Lung (tissue), 12 donors: ENCODE data around the gene LTBP3. TPM values are rescaled to one million over a fixed set of nuclear protein-coding genes. Genes with fewer than 3 reads are reported as not detected.

Experiments used
- ATAC-seq: fragments of 200-7000 bp; cut with Tn5 transposase; one replicate; pipeline ENCODE4 v1.9.1; 2020; ENCODE audit warnings: moderate number of reproducible peaks; ENCODE audit not compliant: insufficient read depth, low FRiP score
- DNase-seq, 3 donors: peaks; one replicate each; pipeline ENCODE4 v3.0.0-alpha.2; 2013 to 2017
- H3K27ac ChIP-seq, 2 donors: one replicate each; pipeline ENCODE4 v1.5.1; 2013; ENCODE audit warnings: mild to moderate bottlenecking in 2 of 2, moderate library complexity in 2 of 2, control low read depth in 1 of 2, inconsistent platforms in 1 of 2, low read depth in 1 of 2, low read length in 1 of 2
- H3K27me3 ChIP-seq, 3 donors: one replicate each; pipeline ENCODE4 v1.5.1; 2013; ENCODE audit warnings: low read length in 2 of 3; ENCODE audit not compliant: control insufficient read depth in 3 of 3, insufficient read depth in 3 of 3
- H3K36me3 ChIP-seq, 4 donors: one replicate each; pipeline ENCODE4 v1.5.1; 2013; ENCODE audit warnings: low read length in 4 of 4, mild to moderate bottlenecking in 1 of 4, moderate library complexity in 1 of 4; ENCODE audit not compliant: control insufficient read depth in 4 of 4, insufficient read depth in 4 of 4
- H3K4me1 ChIP-seq, 5 donors: one replicate each; pipeline ENCODE4 v1.5.1; 2013; ENCODE audit warnings: low read length in 5 of 5, mild to moderate bottlenecking in 2 of 5, moderate library complexity in 1 of 5; ENCODE audit not compliant: control insufficient read depth in 5 of 5, insufficient read depth in 5 of 5
- H3K4me3 ChIP-seq: one replicate; pipeline ENCODE4 v1.5.1; 2013; ENCODE audit warnings: mild to moderate bottlenecking, control low read depth, moderate library complexity
- H3K9ac ChIP-seq, 2 donors: one replicate each; pipeline ENCODE4 v1.5.1; 2013; ENCODE audit warnings: low read length in 2 of 2, control low read depth in 1 of 2; ENCODE audit not compliant: insufficient read depth in 1 of 2
- H3K9me3 ChIP-seq, 4 donors: one replicate each; pipeline ENCODE4 v1.5.1; 2013; ENCODE audit warnings: low read length in 3 of 4, mild to moderate bottlenecking in 1 of 4, moderate library complexity in 1 of 4; ENCODE audit not compliant: control insufficient read depth in 4 of 4, insufficient read depth in 3 of 4
- WGBS, 2 donors: extraction: QIAGEN DNeasy Blood & Tissue Kit; methylation state at CpG; one replicate each; pipeline ENCODE4 v1.1.7; 2013; 5-methylcytosine and 5-hydroxymethylcytosine counted together
- polyA plus RNA-seq, 2 donors: library from polyadenylated mRNA; stranded (reverse); fragments of 200-250 nt; gene quantifications; one replicate each; pipeline ENCODE4 v1.2.1, GENCODE V29; 2013
- total RNA-seq, 2 donors: library from RNA; depleted of rRNA in 1 of 2; stranded (reverse); fragments of >200 nt in 1 of 2; gene quantifications; one replicate each; pipeline ENCODE4 v1.2.1, GENCODE V29; 2014 to 2021
- TF ChIP-seq, protein P1 (sequence below): IDR thresholded peaks from 2 replicates; pipeline ENCODE4 v1.5.1; 2012; ENCODE audit warnings: mild to moderate bottlenecking; ENCODE audit errors: control extremely low read depth, extremely low read depth
- donor health status: control.
- donor health status: control.
- donor health status: Bipolar disorder and iron deficiency.
- donor health status: healthy.
- donor health status: DM: yes; HTN: yes; CAD: no.

Gene LTBP3
- total and polyA plus RNA-seq, 4 donors, result 39.1 to 111 (median 73.4) TPM

DNA sequence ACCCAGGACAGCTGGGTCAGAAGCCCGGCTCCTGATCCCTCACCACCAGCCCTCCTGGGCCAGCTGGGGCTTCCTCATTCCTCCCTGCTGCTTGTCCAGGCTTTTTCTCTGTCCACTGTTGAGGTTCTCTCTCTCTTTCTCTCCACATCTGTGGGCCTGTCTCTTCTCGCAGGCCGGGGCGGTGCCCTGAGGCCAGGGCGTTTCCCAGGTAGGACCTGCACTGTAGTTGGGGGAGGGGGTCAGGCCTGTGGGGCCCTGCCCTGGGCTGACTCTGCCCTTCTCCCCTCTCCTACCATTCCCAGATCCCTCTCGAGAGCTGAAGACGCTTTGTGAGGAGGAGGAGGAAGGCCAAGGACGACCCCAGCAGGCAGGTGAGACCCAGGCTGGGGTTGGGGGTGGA lies 22.6 kb upstream of the LTBP3 start:
- H3K9me3 ChIP-seq, result peaks cover 0 to 3% (median 0%) of the 10 kb centered on the region in 4 donors
- peaks cover 0 to 48% (median 10%) of the 10 kb centered on the region in 4 donors for H3K36me3 ChIP-seq
- no peak overlapping the region for H3K9ac ChIP-seq
- DNase-seq (no peak), ATAC-seq (no peak)
- no peak overlapping the region for H3K4me3 ChIP-seq
- H3K4me1 ChIP-seq, result peaks cover 0 to 23% (median 3%) of the 10 kb centered on the region in 5 donors
- WGBS, 2 donors, result 94% methylated on average over 7 to 8 of the region's 8 CpGs
- TF ChIP-seq, protein P1, sequence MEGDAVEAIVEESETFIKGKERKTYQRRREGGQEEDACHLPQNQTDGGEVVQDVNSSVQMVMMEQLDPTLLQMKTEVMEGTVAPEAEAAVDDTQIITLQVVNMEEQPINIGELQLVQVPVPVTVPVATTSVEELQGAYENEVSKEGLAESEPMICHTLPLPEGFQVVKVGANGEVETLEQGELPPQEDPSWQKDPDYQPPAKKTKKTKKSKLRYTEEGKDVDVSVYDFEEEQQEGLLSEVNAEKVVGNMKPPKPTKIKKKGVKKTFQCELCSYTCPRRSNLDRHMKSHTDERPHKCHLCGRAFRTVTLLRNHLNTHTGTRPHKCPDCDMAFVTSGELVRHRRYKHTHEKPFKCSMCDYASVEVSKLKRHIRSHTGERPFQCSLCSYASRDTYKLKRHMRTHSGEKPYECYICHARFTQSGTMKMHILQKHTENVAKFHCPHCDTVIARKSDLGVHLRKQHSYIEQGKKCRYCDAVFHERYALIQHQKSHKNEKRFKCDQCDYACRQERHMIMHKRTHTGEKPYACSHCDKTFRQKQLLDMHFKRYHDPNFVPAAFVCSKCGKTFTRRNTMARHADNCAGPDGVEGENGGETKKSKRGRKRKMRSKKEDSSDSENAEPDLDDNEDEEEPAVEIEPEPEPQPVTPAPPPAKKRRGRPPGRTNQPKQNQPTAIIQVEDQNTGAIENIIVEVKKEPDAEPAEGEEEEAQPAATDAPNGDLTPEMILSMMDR, result no peak
- no peak overlapping the region for H3K27ac ChIP-seq
- H3K27me3 ChIP-seq, result peaks cover 0 to 15% (median 3%) of the 10 kb centered on the region in 3 donors

DNA sequence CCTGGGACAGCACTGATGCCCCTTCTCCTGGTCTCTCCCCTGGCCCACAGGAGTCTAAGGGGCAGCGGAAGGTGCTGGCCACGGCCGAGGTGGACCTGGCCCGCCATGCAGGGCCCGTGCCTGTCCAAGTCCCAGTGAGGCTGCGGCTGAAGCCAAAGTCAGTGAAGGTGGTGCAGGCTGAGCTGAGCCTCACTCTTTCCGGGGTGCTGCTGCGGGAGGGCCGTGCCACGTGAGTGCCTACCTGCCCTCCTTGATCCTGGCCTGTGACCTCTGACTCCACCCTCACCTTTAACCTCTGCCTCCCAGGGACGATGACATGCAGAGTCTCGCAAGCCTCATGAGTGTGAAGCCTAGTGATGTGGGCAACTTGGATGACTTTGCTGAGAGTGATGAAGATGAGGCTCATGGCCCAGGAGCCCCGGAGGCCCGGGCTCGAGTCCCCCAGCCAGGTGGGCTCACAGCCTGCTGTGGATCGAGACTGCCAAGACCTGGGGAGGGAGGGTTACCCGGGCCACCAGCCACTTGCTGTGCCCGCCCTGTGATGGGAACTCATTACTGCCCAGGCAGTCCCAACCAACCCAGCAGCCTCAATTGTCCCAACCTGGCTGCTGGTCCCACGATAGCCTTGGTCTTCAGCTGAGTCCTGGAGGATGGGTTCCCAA lies 22.0 kb upstream of the LTBP3 start:
- TF ChIP-seq, protein P1, result no peak
- peaks cover 0 to 28% (median 8%) of the 10 kb centered on the region in 5 donors for H3K4me1 ChIP-seq
- no peak overlapping the region for H3K4me3 ChIP-seq
- WGBS, 2 donors, result 94 to 98% methylated on average over 15 to 19 of the region's 19 CpGs
- DNase-seq (no peak), ATAC-seq (no peak)
- peaks cover 0 to 15% (median 3%) of the 10 kb centered on the region in 3 donors for H3K27me3 ChIP-seq
- peaks cover 0 to 43% (median 12%) of the 10 kb centered on the region in 4 donors for H3K36me3 ChIP-seq
- H3K9me3 ChIP-seq, result peaks cover 0 to 3% (median 0%) of the 10 kb centered on the region in 4 donors
- no peak overlapping the region for H3K27ac ChIP-seq
- no peak overlapping the region for H3K9ac ChIP-seq

DNA sequence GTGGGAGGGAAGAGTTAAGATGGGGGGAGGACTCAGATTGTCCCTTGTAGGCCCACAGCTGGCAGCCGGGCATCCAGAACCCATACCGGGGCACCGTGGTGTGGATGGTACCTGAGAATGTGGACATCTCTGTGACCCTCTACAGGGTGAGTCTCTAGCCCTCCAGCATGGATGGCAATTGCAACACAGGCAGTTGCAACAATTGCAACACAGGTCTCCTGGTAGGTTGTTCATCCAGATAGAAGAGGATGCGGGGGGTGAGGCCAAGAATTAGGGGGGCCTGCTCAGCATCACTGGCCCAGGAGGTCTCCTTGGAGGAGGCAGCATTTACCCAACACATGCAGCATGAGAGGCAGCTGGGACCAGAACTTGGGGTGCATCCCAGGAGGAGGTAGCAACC lies 21.1 kb upstream of the LTBP3 start:
- H3K9ac ChIP-seq, result no peak overlapping the region
- H3K27me3 ChIP-seq, result peaks cover 0 to 9% (median under 1%) of the 10 kb centered on the region in 3 donors
- no peak for ATAC-seq
- TF ChIP-seq, protein P1, result no peak
- H3K4me3 ChIP-seq, result no peak overlapping the region
- no peak overlapping the region for H3K27ac ChIP-seq
- no peak for DNase-seq
- peaks cover 0 to 37% (median 13%) of the 10 kb centered on the region in 4 donors for H3K36me3 ChIP-seq
- peaks cover 0 to 3% (median 0%) of the 10 kb centered on the region in 4 donors for H3K9me3 ChIP-seq
- 43 to 78% methylated on average over 4 of the region's 4 CpGs for WGBS, 2 donors
- peaks cover 0 to 29% (median 11%) of the 10 kb centered on the region in 5 donors for H3K4me1 ChIP-seq
